HCT116 (cell line): ENCODE measurements around the gene ROMO1. TPM values are rescaled to one million over a fixed set of nuclear protein-coding genes. Genes with fewer than 3 reads are reported as not detected.
"Not testable (repeated sequence)": the region's sequence is repeated elsewhere in the genome, so short reads cannot be mapped to it uniquely, and the experiment has no call there.

Experiments
- ATAC-seq: fragments of 200-7000 bp; cut with Tn5 transposase; 2 replicates; pipeline ENCODE4 v1.9.1; 2020; ENCODE audit warnings: mild to moderate bottlenecking, moderate library complexity
- BruUV-seq: library from RNA; stranded (reverse); fragments of 400-500 nt; replicated peaks from 2 replicates; lab custom pipeline; 2021; lab: Mats Ljungman, UMichigan
- CTCF ChIA-PET: fragments of 300-600 bp; sonication (Branson Sonifier 250); formaldehyde crosslinking; loops from one replicate; lab custom pipeline; 2021; ENCODE audit warnings: antibody characterized with exemption; lab: Charles Lee
- POLR2A ChIA-PET: fragments of 300-600, 350-600 bp; sonication (Branson Sonifier 250); formaldehyde crosslinking; loops from one replicate; lab custom pipeline; 2021; ENCODE audit warnings: antibody characterized with exemption; lab: Charles Lee
- RAD21 ChIA-PET, 2 experiments: fragments of 300-600 bp; sonication (Branson Sonifier 250); formaldehyde crosslinking; loops; one replicate each; lab custom pipeline; 2023; ENCODE audit warnings: low total read pairs in 2 of 2; ENCODE audit not compliant: uncharacterized antibody in 2 of 2, unreplicated experiment in 2 of 2, low non-redundant PET in 1 of 2; lab: Charles Lee
- DNase-seq: peaks from one replicate; pipeline ENCODE4 v3.0.0-alpha.2; 2010; ENCODE audit warnings: low read depth, low spot score
- H2AFZ ChIP-seq: fragments of 200-600 bp; shearing (Covaris generic), sonication (generic); 2 replicates; pipeline ENCODE4 v1.6.1; 2017; ENCODE audit warnings: low read depth, mixed run types, mixed read lengths, antibody characterized with exemption, low read length; ENCODE audit not compliant: poor library complexity, severe bottlenecking
- H3K27ac ChIP-seq: 2 replicates; pipeline ENCODE4 v1.5.1; 2012; ENCODE audit warnings: low read depth, low read length
- H3K27me3 ChIP-seq: fragments of 200-600 bp; sonication (generic); 2 replicates; pipeline ENCODE4 v1.6.1; 2016; ENCODE audit warnings: mixed run types, low read length, mixed read lengths; ENCODE audit not compliant: insufficient read depth
- H3K36me3 ChIP-seq, 2 experiments: fragments of 200-500 bp in 1 of 2; fragments of 200-600 bp in 1 of 2; sonication (Bioruptor generic) in 1 of 2; sonication (generic) in 1 of 2; 2 replicates each; pipeline versions ENCODE4 v1.5.1 to v1.6.1; 2014 to 2016; ENCODE audit warnings: low read length in 2 of 2, inconsistent platforms in 1 of 2, mixed read lengths in 1 of 2, mixed run types in 1 of 2; ENCODE audit not compliant: insufficient read depth in 2 of 2, control insufficient read depth in 1 of 2
- H3K4me1 ChIP-seq, 2 experiments: fragments of 200-600 bp in 1 of 2; sonication (generic) in 1 of 2; 2 replicates each; pipeline versions ENCODE4 v1.5.1 to v1.6.1; 2012 to 2017; ENCODE audit warnings: low read length in 2 of 2, inconsistent platforms in 1 of 2, mild to moderate bottlenecking in 1 of 2, mixed read lengths in 1 of 2, mixed run types in 1 of 2, moderate library complexity in 1 of 2; ENCODE audit not compliant: insufficient read depth in 2 of 2, control insufficient read depth in 1 of 2
- H3K4me2 ChIP-seq: fragments of 200-600 bp; sonication (generic); 2 replicates; pipeline ENCODE4 v1.6.1; 2017; ENCODE audit warnings: mixed run types, low read length, mixed read lengths
- H3K4me3 ChIP-seq, 2 experiments: fragments of 200-600 bp in 1 of 2; sonication (generic) in 1 of 2; replicated peaks in 1 of 2; 2 replicates each; pipeline ENCODE4 v1.5.1; 2011 to 2016; ENCODE audit warnings: low read length in 2 of 2, control low read depth in 1 of 2, low read depth in 1 of 2, mild to moderate bottlenecking in 1 of 2, mixed read lengths in 1 of 2, mixed run types in 1 of 2
- H3K79me2 ChIP-seq: fragments of 200-600 bp; sonication (generic); 2 replicates; pipeline ENCODE4 v1.6.1; 2017; ENCODE audit warnings: mild to moderate bottlenecking, mixed run types, low read length, moderate library complexity, mixed read lengths; ENCODE audit not compliant: insufficient read depth
- H3K9ac ChIP-seq: fragments of 200-600 bp; sonication (generic); 2 replicates; pipeline ENCODE4 v1.6.1; 2016; ENCODE audit warnings: low read length, mixed read lengths
- H3K9me2 ChIP-seq: fragments of 200-600 bp; sonication (generic), shearing (Covaris generic); 2 replicates; pipeline ENCODE4 v1.6.1; 2017; ENCODE audit warnings: mixed run types, mild to moderate bottlenecking, moderate library complexity; ENCODE audit not compliant: insufficient read depth
- H3K9me3 ChIP-seq, 2 experiments: fragments of 200-500 bp in 1 of 2; fragments of 200-600 bp in 1 of 2; sonication (Bioruptor generic) in 1 of 2; sonication (generic) in 1 of 2; 2 replicates each; pipeline ENCODE4 v1.6.1; 2014 to 2017; ENCODE audit warnings: low read length in 2 of 2, mixed read lengths in 2 of 2, inconsistent platforms in 1 of 2, low read depth in 1 of 2, mild to moderate bottlenecking in 1 of 2, mixed run types in 1 of 2, moderate library complexity in 1 of 2; ENCODE audit not compliant: control insufficient read depth in 1 of 2, insufficient read depth in 1 of 2
- H4K20me1 ChIP-seq: fragments of 200-600 bp; sonication (generic), shearing (Covaris generic); 2 replicates; pipeline ENCODE4 v1.6.1; 2017; ENCODE audit warnings: mixed run types, mild to moderate bottlenecking, moderate library complexity; ENCODE audit not compliant: insufficient read depth
- CTCF ChIP-seq, 3 experiments: fragments of 200-600 bp in 1 of 3; sonication (generic) in 1 of 3; IDR thresholded peaks in 2 of 3; conservative IDR thresholded peaks in 1 of 3; 2 replicates each; pipeline ENCODE4 v1.5.1; 2012 to 2017; ENCODE audit warnings: low read depth in 2 of 3, low read length in 2 of 3, antibody characterized with exemption in 1 of 3, borderline replicate concordance in 1 of 3, control low read depth in 1 of 3, mild to moderate bottlenecking in 1 of 3, mixed read lengths in 1 of 3, mixed run types in 1 of 3, moderate library complexity in 1 of 3; ENCODE audit not compliant: insufficient read depth in 1 of 3
- EZH2phosphoT487 ChIP-seq: fragments of 200-600 bp; IDR thresholded peaks from 2 replicates; pipeline ENCODE4 v1.6.1; 2018; ENCODE audit warnings: antibody characterized with exemption, borderline replicate concordance
- FOSL1 ChIP-seq: IDR thresholded peaks from 2 replicates; pipeline ENCODE4 v1.6.1; 2012; ENCODE audit warnings: low read depth
- POLR2AphosphoS5 ChIP-seq: IDR thresholded peaks from 2 replicates; pipeline ENCODE4 v1.6.1; 2011; ENCODE audit warnings: mild to moderate bottlenecking, low read depth, low read length, moderate library complexity
- SP1 ChIP-seq: IDR thresholded peaks from 2 replicates; pipeline ENCODE4 v1.6.1; 2012; ENCODE audit warnings: low read depth
- ZFX ChIP-seq: fragments of 450-650 bp; IDR thresholded peaks from 2 replicates; pipeline ENCODE4 v1.6.1; 2017
- intact Hi-C: fragments of 100-400 bp; cut with micrococcal nuclease; formaldehyde crosslinking; loops from 2 replicates; pipeline ENCODE4 v1.10.0; 2022
- total RNA-seq: library from RNA; stranded (reverse); gene quantifications from one replicate; pipeline ENCODE4 v1.2.1, GENCODE V29; 2021; ENCODE audit not compliant: unreplicated experiment
- TF ChIP-seq, protein P1 (sequence below): IDR thresholded peaks from 2 replicates; pipeline ENCODE4 v1.6.1; 2012

The ROMO1 gene
- total RNA-seq, 1 experiment from 2014 or later, result 167 TPM

DNA sequence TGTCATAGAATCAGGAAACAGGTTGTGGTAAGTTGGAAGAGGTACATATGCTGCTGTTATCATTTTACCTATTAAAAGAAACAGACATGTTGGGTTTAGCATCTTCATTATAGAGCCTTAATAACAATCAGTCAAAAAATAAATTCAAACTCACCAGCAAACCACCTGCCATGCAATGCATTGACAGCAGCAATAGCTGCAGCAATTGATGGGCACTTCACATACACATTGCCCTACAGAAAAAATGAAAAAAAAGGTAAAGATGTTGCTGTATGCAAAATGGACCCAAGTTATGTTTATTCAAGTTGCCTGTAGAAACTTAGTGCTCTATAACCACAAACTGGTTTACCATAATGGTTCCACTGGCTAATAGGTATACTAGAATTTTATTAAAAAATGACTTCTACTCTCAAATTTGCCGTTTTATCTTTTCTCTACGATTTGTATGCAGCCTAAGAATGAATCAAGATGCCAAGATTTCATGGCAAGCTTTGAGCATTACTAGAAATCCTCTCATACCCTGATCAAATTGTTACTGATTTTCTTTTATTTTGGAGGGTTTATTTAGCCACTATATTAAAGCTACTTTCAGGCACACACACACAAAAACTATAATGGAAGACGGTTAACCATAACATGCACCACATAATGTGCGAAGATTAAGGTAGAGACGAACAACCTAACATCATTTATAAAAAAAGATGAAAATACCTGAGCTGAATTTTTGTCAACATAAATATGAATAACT lies 5.5 kb downstream of the ROMO1 start:
- Histone ChIP-seq H3K4me3 (no peak overlapping the region), H4K20me1 (peaks cover 43% of the 10 kb centered on the region), H3K36me3 (peaks cover 55 to 65% of the 10 kb centered on the region in 2 experiments; a peak in 3 of 4 replicates), H3K4me2 (no peak overlapping the region), H3K9me3 (no peaks in the 10 kb centered on the region), H3K27me3 (no peaks in the 10 kb centered on the region), H3K79me2 (peaks cover 81% of the 10 kb centered on the region), H3K27ac (no peak overlapping the region), H3K4me1 (peaks cover 0 to 12% of the 10 kb centered on the region in 2 experiments; a peak in 1 of 4 replicates), H3K9me2 (no peaks in the 10 kb centered on the region), H2AFZ (no peak overlapping the region), H3K9ac (no peak overlapping the region)
- CTCF ChIA-PET, result no interaction called here
- ATAC-seq (no peak), DNase-seq (no peak)
- intact Hi-C loops, result no loop called here
- TF ChIP-seq CTCF (IDR thresholded peaks at IDR 0.05 in 2 of 3, conservative IDR thresholded peaks at IDR 0.05 in 1 of 3; ENCODE audit: borderline replicate concordance in 1 of 3, insufficient read depth in 1 of 3, low read depth in 2 of 3, low read length in 2 of 3) (no peak), SP1 (no peak), FOSL1 (no peak), POLR2AphosphoS5 (no peak; the same call in 1 of the 2 replicates), ZFX (no peak), EZH2phosphoT487 (no peak)
- TF ChIP-seq, protein P1, sequence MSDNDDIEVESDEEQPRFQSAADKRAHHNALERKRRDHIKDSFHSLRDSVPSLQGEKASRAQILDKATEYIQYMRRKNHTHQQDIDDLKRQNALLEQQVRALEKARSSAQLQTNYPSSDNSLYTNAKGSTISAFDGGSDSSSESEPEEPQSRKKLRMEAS, result no peak
- RAD21 ChIA-PET, result no interaction called here
- BruUV-seq, result no TSS peak
- POLR2A ChIA-PET, result no interaction called here

- Histone ChIP-seq H3K79me2 (peaks cover 81% of the 10 kb centered on the region), H3K36me3 (peaks cover 67 to 75% of the 10 kb centered on the region in 2 experiments), H4K20me1 (peaks cover 54% of the 10 kb centered on the region)
- POLR2A ChIA-PET, ATAC-seq, H3K9me3 ChIP-seq, H3K9ac ChIP-seq, H3K4me2 ChIP-seq, H3K27me3 ChIP-seq, BruUV-seq, RAD21 ChIA-PET, H2AFZ ChIP-seq, intact Hi-C loops, H3K27ac ChIP-seq, DNase-seq, H3K4me3 ChIP-seq, H3K4me1 ChIP-seq, H3K9me2 ChIP-seq: not testable (repeated sequence)
- CTCF ChIA-PET, result interaction anchor here (1.3 kb wide), 1 partner anchor 87 kb away, joined by 3 read pairs; no protein-coding TSS in a partner anchor
Observed at GRCh38 chr20:35705894-35706293, 6.7 kb downstream of the ROMO1 start.

- ChIA-PET CTCF (interaction anchor here (1.3 to 1.5 kb wide), 2 partner anchors 88 to 241 kb away, joined by 3 read pairs; no protein-coding TSS in a partner anchor), POLR2A (interaction anchor here (1.1 kb wide), 1 partner anchor 36 kb away, joined by 4 read pairs; the partner anchor contains the start of gene RBM39)
- RAD21 ChIA-PET, intact Hi-C loops, H3K27ac ChIP-seq, H3K4me3 ChIP-seq, H3K27me3 ChIP-seq, BruUV-seq, ATAC-seq, H3K4me2 ChIP-seq, H2AFZ ChIP-seq, DNase-seq, H3K9me3 ChIP-seq, H3K4me1 ChIP-seq, H3K9ac ChIP-seq, H3K9me2 ChIP-seq: not testable (repeated sequence)
- peaks cover 63% of the 10 kb centered on the region for H4K20me1 ChIP-seq
- peaks cover 89% of the 10 kb centered on the region for H3K79me2 ChIP-seq
- peaks cover 76 to 85% of the 10 kb centered on the region in 2 experiments for H3K36me3 ChIP-seq
Observed at GRCh38 chr20:35706591-35707529, 7.7 kb downstream of the ROMO1 start.
